Posterior cingulate gyrus (tissue), 11 donors: ENCODE data around the gene CDKN1C.
"Not testable (repeated sequence)": the region's sequence is repeated elsewhere in the genome, so short reads cannot be mapped to it uniquely, and the experiment has no call there.

Experiments
- DNase-seq, 10 donors: peaks; one replicate each; pipeline versions ENCODE4 v3.0.0 to v3.0.0-alpha.2; 2020 to 2021; ENCODE audit warnings: mixed read lengths in 3 of 10
- intact Hi-C: fragments of 100-400 bp; cut with DNase I; formaldehyde crosslinking; loops from one replicate; pipeline ENCODE4 v1.15.1; 2023

The CDKN1C gene

DNA sequence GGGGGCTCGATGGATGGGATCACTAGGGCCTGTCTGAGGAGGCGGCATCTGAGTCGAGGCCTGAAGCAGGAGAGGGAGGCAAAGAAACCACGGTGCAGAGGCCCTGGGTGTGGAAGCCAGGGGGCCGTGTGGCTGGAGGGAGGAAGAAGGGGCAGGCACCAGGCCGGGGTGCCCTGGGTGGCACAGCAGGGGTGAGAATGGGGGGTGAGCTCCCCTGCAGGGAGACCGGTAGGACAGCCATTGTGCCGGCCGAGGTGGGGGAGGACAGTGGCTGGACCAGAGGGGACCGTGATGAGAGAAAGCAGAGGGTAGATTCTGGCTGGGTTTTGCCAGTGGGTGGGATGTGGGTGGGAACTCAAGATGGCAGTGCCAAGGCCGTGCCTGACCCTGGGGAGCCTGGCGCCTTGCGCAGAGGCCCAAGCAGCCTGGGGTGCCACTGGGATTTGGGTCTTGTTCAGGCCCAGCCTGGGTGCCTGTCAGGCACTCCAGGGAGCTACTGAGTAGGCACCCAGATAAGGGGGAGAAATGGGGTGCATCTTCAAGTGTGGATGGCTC is 24.9 kb upstream of the CDKN1C start:
- no peak for DNase-seq
- intact Hi-C loops = no loop called here

DNA sequence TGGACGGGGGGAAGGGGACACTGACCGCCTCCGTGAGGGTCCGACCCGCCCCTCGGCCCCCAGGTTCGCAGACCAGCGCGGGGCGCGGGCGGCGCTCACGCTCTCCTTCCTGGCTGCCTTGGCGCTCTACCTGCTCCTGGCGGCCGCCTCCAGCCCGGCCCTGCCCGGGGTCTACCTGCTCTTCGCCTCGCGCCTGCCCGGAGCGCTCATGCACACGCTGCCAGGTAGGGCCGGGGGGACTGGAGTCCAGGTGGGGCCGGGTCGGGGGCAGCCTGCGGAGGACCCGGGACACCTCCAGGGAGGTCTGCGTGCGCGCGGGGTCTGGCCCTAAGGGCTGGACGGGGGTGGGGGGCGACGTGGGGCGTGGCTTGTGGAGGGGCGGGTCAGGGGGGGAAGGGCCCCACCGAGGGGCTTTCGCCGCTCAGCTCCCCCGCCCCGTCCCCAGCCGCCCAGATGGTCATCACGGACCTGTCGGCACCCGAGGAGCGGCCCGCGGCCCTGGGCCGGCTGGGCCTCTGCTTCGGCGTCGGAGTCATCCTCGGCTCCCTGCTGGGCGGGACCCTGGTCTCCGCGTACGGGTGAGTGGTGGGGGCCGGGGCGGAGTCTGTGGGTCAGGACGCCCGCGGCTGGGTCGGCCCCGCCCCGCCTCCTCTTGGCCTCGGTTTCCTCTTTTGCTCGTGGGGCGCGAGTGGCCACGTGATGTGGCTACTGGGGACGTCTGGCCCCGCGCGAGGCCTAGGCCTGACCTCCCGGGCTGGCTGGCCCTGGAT is 23.7 kb upstream of the CDKN1C start:
- no peak for DNase-seq
- intact Hi-C loops = no loop called here

- no peak for DNase-seq
- intact Hi-C loops = no loop called here
Observed at GRCh38 chr11:2908130-2908529, 22.6 kb upstream of the CDKN1C start.

- intact Hi-C loops = not testable (repeated sequence)
Observed at GRCh38 chr11:2905299-2905698, 19.7 kb upstream of the CDKN1C start.

GRCh38 chr11:2904153-2905052 is 18.8 kb upstream of the CDKN1C start:
- no peak for DNase-seq

More at GRCh38 chr11:2905299-2905698, 19.7 kb upstream of the CDKN1C start:
- not testable (repeated sequence) for DNase-seq

DNA sequence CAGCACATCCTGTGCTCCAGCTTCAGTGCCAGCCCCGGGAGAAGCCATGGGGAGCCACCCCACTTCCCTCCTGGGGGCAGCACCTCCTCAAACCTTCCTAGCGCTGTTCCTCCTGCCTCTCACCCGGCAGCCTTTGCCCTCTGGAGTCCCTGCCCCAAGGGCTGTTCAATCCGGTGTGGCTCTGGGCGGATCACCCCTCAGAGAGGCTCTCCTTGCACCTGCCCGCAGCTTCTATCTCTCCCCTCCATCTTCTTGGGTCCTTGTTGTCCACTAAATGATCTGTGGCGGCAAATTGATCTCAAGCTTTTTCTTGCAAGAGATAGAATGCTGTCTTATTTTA is 18.1 kb upstream of the CDKN1C start:
- intact Hi-C loops = no loop called here
- DNase-seq = no peak

More at GRCh38 chr11:2904153-2905052, 18.8 kb upstream of the CDKN1C start:
- intact Hi-C loops = no loop called here

DNA sequence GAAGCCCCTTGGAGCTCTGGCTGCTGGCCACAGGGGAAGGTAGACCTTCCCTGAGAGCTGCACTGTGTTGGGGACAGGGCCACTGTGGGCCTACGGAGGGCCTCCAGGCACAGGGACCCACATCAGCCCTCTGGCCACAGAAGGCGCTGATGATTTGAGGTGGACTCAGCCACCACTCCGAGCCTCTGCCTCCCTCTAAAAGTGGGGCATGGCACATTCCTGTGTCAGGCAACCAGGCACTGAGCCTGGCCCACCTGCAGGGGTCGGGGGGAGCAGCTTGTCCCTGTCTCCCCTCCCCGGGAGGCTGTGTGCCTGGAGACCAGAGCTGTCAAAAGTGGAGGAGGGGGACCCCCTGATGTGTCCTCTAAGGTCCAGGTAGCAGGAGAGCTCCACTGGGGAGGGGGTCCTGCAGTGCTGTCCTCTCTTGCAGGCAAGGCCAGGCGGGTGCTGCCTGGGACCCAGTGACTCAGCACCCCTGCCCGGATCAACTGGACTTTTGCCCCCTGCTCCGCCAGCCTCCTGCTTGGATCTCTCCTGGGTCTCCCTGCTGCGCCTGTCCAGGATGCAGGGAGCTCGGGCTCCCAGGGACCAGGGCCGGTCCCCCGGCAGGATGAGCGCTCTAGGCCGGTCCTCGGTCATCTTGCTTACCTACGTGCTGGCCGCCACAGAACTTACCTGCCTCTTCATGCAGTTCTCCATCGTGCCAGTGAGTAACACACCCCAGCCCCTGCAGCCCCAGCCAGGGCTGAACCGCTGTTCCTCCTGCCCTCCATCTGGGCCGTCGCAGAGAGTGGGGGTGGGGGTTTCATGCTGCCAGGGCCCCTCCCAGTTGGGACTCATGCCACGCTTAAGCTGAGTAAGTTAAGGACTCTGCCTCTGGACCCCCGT is 17.5 kb upstream of the CDKN1C start:
- DNase-seq = no peak

DNA sequence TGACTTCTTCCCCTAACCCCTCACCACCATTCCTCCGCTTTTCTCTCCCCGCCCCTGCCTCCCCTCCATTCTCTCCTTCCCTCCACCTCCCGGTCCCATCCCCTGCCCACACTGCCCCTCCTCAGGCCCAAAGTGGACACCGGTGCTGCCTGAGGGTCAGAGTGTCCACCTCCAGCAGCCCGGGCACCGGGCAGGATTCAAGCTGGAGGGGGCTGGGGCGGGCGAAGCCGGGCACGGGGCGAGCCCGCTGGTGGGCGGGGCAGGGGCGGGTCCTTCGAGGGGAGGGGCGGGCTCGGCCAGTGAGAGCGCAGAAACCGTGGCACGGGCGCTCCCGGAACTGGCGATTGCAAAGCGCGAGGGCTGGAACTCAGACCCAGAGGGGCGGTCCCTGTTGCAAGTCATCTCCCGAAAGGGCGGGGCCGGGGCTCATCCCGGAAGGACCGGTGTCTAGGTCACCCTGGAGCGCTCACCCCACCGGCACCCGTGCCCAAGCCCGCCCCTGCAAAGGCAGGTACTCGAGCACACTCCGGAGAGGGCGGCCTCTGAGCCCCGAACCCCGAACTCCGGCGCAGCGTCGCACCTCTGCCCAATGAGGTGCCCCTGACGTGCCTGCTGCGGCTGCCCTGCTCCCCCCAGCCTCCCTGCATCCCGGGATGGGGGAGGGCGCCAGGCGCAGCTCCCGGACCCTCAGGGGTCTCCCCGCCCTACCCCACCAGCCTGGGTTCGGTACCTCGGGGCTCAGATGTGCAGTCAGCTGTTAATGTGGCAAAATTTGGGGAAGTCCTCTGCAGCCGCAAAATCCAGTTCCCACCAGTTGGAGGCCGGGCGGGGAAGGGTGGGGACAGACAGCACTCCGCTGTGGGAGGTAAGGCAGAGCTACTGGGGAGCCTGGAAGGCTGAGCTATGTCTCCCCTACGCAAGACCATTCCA is 16.5 kb upstream of the CDKN1C start:
- intact Hi-C loops = no loop called here
- DNase-seq = peak; percentile 62 to 96 (median 77)

More for the DNA sequence above, 17.5 kb upstream of the CDKN1C start:
- intact Hi-C loops = no loop called here

GRCh38 chr11:2901196-2901796 is 15.7 kb upstream of the CDKN1C start:
- DNase-seq = no peak
- intact Hi-C loops = no loop called here

GRCh38 chr11:2899080-2899783 is 13.7 kb upstream of the CDKN1C start:
- DNase-seq = no peak
- intact Hi-C loops = no loop called here

GRCh38 chr11:2898366-2899079 is 12.9 kb upstream of the CDKN1C start:
- intact Hi-C loops = no loop called here
- no peak for DNase-seq

DNA sequence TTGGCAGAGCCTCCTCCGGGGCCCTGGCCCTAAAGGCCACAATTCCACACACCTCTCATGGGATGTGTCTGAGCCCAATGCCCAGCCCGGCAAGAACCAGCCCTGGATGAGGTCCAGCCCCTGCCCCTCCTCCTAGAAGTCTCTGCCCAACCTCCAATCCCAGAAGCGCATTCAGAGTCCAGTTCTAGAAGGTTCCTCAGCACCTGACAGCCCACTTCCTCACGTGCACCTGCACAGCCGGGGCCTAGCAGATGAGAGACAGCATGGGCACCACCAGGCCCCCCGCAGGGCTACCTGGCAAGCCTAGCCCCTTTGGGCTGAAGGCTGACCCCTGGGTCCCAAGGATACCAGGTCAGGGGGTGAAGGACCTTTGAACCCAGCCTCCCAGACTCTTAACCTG is 11.5 kb upstream of the CDKN1C start:
- intact Hi-C loops = no loop called here
- DNase-seq = no peak

DNA sequence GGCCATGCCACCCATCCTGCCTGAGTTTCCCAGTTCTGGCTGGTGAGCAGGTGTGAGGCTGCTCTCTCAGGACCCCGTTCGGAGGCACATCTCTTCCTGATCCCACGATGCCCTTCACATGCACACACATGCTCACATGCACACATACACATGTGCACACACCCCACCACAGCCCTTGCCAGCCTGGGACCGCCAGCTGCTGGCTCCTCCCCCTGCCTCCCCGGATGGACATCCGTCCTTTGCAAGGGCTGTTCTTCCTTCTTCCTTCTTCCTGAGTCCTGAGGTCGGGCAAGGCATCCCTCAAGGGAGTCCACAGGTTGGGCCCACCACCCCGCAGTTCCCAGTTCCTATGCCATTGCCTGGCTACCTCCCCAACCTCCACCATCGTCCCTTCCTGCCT is 10.5 kb upstream of the CDKN1C start:
- intact Hi-C loops = no loop called here
- DNase-seq = no peak

DNA sequence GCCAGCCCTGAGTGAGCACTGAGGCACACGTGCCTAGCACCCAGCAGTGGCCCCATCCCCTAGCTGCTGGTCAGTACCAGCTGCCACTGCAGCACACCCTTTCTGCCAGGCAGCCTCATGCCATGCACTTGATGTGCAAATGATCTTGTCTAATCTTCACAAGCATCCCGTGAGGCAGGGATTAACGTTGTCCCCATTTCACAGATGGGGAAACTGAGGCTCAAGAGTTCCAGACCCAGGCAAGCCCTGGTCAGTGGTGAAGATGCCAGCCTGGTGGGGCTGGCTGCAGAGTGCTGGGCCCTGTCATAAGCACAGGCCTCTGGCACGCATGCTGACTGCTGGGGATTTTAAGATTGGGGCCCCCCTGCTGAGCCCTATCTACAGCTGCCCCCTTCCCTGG is 8.4 kb upstream of the CDKN1C start:
- intact Hi-C loops = no loop called here
- DNase-seq = no peak

DNA sequence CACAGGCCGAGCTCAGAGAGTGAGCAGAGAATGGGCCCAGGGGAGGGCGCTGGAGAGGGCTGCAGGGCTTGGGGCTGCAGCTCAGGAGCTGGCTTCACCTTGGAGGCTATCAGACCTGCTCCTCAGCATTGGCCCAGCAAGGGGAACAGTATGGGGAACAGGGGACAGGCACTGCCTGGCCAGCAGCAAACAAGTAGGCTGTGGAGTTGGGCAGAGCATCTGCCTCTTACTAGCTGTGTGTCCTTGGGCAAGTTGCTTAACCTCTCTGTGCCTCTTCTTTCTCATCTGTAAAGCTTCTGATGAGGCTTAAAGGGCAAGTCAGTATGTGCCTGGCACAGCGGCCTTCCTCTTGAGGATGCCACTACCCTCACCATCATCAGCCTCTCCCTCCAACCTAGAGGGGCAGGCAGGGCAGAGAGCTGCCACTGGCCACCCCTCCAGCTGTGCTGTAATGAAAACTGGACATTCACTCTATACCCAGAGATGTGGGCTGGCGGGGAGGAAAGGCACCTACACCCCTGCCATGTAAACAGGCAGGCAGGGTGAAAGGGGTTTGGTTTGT is 7.5 kb upstream of the CDKN1C start:
- intact Hi-C loops = no loop called here
- no peak for DNase-seq

DNA sequence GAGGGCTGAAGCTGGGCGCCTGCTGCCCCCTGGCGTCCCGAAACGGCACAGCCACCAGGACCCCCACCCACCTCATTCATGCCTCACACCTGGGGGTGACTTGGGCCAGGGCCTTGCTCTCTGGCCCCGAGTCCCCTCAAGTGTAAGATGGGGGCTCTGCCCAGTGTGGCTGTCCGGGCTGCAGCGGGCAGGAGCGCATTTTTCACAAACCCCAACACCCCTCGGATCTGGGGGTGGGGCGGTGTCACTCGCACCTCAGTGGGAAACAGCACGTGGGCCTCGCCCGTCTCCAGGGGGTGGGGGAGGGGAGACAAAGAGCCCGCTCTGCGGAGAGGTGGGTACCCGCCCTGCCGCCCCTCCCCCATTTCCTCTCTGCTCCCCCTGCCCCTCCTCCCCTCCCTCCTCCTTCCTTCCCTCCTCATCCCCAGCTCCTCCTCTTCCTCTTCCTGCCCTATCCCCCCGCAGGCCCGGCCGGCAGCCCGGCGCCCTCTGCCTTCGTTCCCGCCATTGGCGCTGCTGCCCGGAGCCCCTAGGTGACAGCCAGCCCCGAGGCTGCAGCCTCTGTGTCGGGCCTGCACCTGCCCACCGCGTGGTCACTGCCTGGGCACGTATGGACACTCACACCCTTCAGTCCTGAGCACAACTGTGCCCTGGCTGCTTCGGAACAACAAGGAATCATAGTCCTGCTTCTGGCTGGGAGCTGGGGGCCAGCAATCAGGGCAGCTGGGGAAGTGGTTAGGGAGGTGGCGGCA is 6.8 kb upstream of the CDKN1C start:
- DNase-seq = peak in 3 of 10 donors; percentile 45 to 49 (median 45)
- intact Hi-C loops = no loop called here
